H9 (cell line): Measurements from ENCODE around the gene SCD5. TPM values are rescaled to one million over a fixed set of nuclear protein-coding genes. Genes with fewer than 3 reads are reported as not detected.

ENCODE experiments used
- DNase-seq: peaks from one replicate; pipeline ENCODE4 v3.0.0-alpha.2; 2017
- H2AFZ ChIP-seq: one replicate; pipeline ENCODE4 v1.6.1; 2013; ENCODE audit warnings: mild to moderate bottlenecking, low read length, control low read depth, moderate library complexity
- H2AK5ac ChIP-seq: 2 replicates; pipeline ENCODE4 v1.6.1; 2013; ENCODE audit warnings: low read length, control low read depth, mixed read lengths; ENCODE audit not compliant: insufficient read length
- H2BK120ac ChIP-seq: one replicate; pipeline ENCODE4 v1.6.1; 2013; ENCODE audit warnings: low read depth, mild to moderate bottlenecking, low read length, control low read depth, inconsistent platforms; ENCODE audit not compliant: poor library complexity, severe bottlenecking
- H2BK12ac ChIP-seq: 2 replicates; pipeline ENCODE4 v1.6.1; 2013; ENCODE audit warnings: low read length, control low read depth, mixed read lengths, low read depth; ENCODE audit not compliant: insufficient read length
- H2BK15ac ChIP-seq: 2 replicates; pipeline ENCODE4 v1.6.1; 2013; ENCODE audit warnings: low read depth, low read length, control low read depth
- H2BK20ac ChIP-seq: one replicate; pipeline ENCODE4 v1.6.1; 2013; ENCODE audit warnings: low read depth, mild to moderate bottlenecking, low read length, control low read depth, inconsistent platforms; ENCODE audit not compliant: poor library complexity, severe bottlenecking
- H2BK5ac ChIP-seq: 2 replicates; pipeline ENCODE4 v1.6.1; 2013; ENCODE audit warnings: low read length, control low read depth, mixed read lengths; ENCODE audit not compliant: insufficient read length
- H3K14ac ChIP-seq: 2 replicates; pipeline ENCODE4 v1.6.1; 2013; ENCODE audit warnings: low read length, control low read depth; ENCODE audit not compliant: insufficient read depth
- H3K18ac ChIP-seq: 2 replicates; pipeline ENCODE4 v1.6.1; 2013; ENCODE audit warnings: low read depth, mild to moderate bottlenecking, mixed read lengths, low read length, control low read depth; ENCODE audit not compliant: insufficient read length
- H3K23ac ChIP-seq: 2 replicates; pipeline ENCODE4 v1.6.1; 2013; ENCODE audit warnings: low read length, control low read depth, mixed read lengths, low read depth; ENCODE audit not compliant: insufficient read length
- H3K23me2 ChIP-seq: 2 replicates; pipeline ENCODE4 v1.6.1; 2013; ENCODE audit warnings: low read depth, mild to moderate bottlenecking, mixed read lengths, low read length, control low read depth; ENCODE audit not compliant: insufficient read length, poor library complexity, severe bottlenecking
- H3K27ac ChIP-seq: 2 replicates; pipeline ENCODE4 v1.5.1; 2013; ENCODE audit warnings: low read length, control low read depth, mixed read lengths, low read depth; ENCODE audit not compliant: insufficient read length
- H3K27me3 ChIP-seq: 2 replicates; pipeline ENCODE4 v1.6.1; 2013; ENCODE audit warnings: low read length, control low read depth, inconsistent platforms; ENCODE audit not compliant: insufficient read depth
- H3K4ac ChIP-seq: 2 replicates; pipeline ENCODE4 v1.6.1; 2013; ENCODE audit warnings: low read depth, mild to moderate bottlenecking, control low read depth, inconsistent platforms, low read length, moderate library complexity
- H3K4me1 ChIP-seq: 2 replicates; pipeline ENCODE4 v1.6.1; 2013; ENCODE audit warnings: low read length, control low read depth, inconsistent platforms; ENCODE audit not compliant: insufficient read depth
- H3K4me2 ChIP-seq: 2 replicates; pipeline ENCODE4 v1.6.1; 2013; ENCODE audit warnings: low read length, control low read depth, mixed read lengths; ENCODE audit not compliant: insufficient read length, insufficient read depth
- H3K56ac ChIP-seq: 2 replicates; pipeline ENCODE4 v1.6.1; 2013; ENCODE audit warnings: low read depth, mild to moderate bottlenecking, mixed read lengths, low read length, control low read depth; ENCODE audit not compliant: insufficient read length
- H3K79me1 ChIP-seq: 2 replicates; pipeline ENCODE4 v1.6.1; 2013; ENCODE audit warnings: low read depth, mild to moderate bottlenecking, moderate library complexity, low read length, control low read depth, inconsistent platforms; ENCODE audit not compliant: insufficient read depth, poor library complexity, severe bottlenecking
- H3K79me2 ChIP-seq: 2 replicates; pipeline ENCODE4 v1.6.1; 2013; ENCODE audit warnings: low read length, control low read depth, inconsistent platforms; ENCODE audit not compliant: insufficient read depth
- H3K9ac ChIP-seq: 2 replicates; pipeline ENCODE4 v1.6.1; 2013; ENCODE audit warnings: low read length, control low read depth, mixed read lengths; ENCODE audit not compliant: insufficient read length; ENCODE audit errors: extremely low read depth
- H3K9me3 ChIP-seq: one replicate; pipeline ENCODE4 v1.6.1; 2013; ENCODE audit warnings: low read depth, low read length, inconsistent platforms; ENCODE audit not compliant: control insufficient read depth
- H3T11ph ChIP-seq: one replicate; pipeline ENCODE4 v1.6.1; 2013; ENCODE audit warnings: mild to moderate bottlenecking, low read length, control low read depth, inconsistent platforms
- H4K20me1 ChIP-seq: one replicate; pipeline ENCODE4 v1.6.1; 2013; ENCODE audit not compliant: control insufficient read depth, insufficient read length, insufficient read depth
- H4K5ac ChIP-seq: 2 replicates; pipeline ENCODE4 v1.6.1; 2013; ENCODE audit warnings: low read depth, mild to moderate bottlenecking, mixed read lengths, low read length, control low read depth; ENCODE audit not compliant: insufficient read length
- H4K8ac ChIP-seq: replicated peaks from 2 replicates; pipeline ENCODE4 v1.6.1; 2013; ENCODE audit warnings: low read length, control low read depth, mixed read lengths, low read depth; ENCODE audit not compliant: insufficient read length
- H4K91ac ChIP-seq: 2 replicates; pipeline ENCODE4 v1.6.1; 2013; ENCODE audit warnings: low read depth, mild to moderate bottlenecking, moderate library complexity, mixed read lengths, low read length, control low read depth; ENCODE audit not compliant: insufficient read length
- H3K27ac Mint-ChIP-seq, 3 experiments: 2 replicates in 2 of 3; 3 replicates in 1 of 3; pipeline ENCODE4 v1.8.0; 2020 to 2021; ENCODE audit warnings: mixed read lengths in 3 of 3, mild to moderate bottlenecking in 1 of 3, moderate library complexity in 1 of 3
- H3K27me3 Mint-ChIP-seq: 2 replicates; pipeline ENCODE4 v1.8.0; 2021; ENCODE audit warnings: low read depth, mild to moderate bottlenecking, moderate library complexity, mixed read lengths
- H3K36me3 Mint-ChIP-seq, 3 experiments: 2 replicates in 2 of 3; 3 replicates in 1 of 3; pipeline ENCODE4 v1.8.0; 2020 to 2021; ENCODE audit warnings: low read depth in 3 of 3, mixed read lengths in 3 of 3; ENCODE audit not compliant: insufficient read depth in 1 of 3
- H3K4me1 Mint-ChIP-seq, 2 experiments: 2 replicates each; pipeline ENCODE4 v1.8.0; 2020; ENCODE audit warnings: mixed read lengths in 2 of 2
- H3K4me3 Mint-ChIP-seq, 2 experiments: 2 replicates in 1 of 2; 3 replicates in 1 of 2; pipeline ENCODE4 v1.8.0; 2020 to 2021; ENCODE audit warnings: mild to moderate bottlenecking in 2 of 2, mixed read lengths in 2 of 2, moderate library complexity in 1 of 2
- H3K9me3 Mint-ChIP-seq, 2 experiments: 2 replicates in 1 of 2; 3 replicates in 1 of 2; pipeline ENCODE4 v1.8.0; 2020; ENCODE audit warnings: mild to moderate bottlenecking in 2 of 2, mixed read lengths in 2 of 2, moderate library complexity in 1 of 2
- CTCF ChIP-seq: fragments of 200-600 bp; sonication (generic); conservative IDR thresholded peaks from 3 replicates; pipeline ENCODE4 v1.8.0; 2021; ENCODE audit warnings: antibody characterized with exemption, mild to moderate bottlenecking
- WGBS: extraction: QIAGEN DNeasy Blood & Tissue Kit; methylation state at CpG from one replicate; pipeline ENCODE4 v1.1.7; 2013; ENCODE audit warnings: missing lambda C conversion rate, low lambda C conversion rate, mixed read lengths; ENCODE audit not compliant: insufficient read length; ENCODE audit errors: extremely low coverage; 5-methylcytosine and 5-hydroxymethylcytosine counted together
- total RNA-seq: library from RNA; stranded (reverse); gene quantifications from 2 replicates; pipeline ENCODE4 v1.2.1, GENCODE V29; 2021

SCD5 gene
- total RNA-seq, 1 experiment from 2014 or later = 0.68 TPM

DNA sequence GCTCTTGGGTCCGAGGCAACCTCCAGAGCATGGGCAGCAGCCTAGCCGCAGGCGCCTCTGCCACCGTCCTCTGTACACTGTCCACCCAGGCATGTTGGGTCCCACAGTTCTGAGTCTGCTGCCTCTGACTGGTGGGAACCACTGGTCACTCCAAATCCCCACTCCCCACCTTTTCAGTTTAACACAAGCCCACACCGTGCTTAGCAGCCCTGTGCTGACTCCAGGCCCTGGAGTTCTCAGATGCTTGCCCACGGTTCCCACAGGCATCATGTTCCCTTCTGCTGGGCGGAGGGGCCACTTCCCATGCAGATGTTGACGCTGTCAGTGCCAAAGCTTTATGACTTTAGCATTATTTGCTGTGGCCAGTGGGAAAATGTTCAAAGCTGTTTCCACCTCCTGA is 104.5 kb downstream of the SCD5 start:
- WGBS = no CpG with 5 or more reads among the region's 8 CpGs
- H2BK15ac ChIP-seq = no peak overlapping the region

More for the DNA sequence above, 104.5 kb downstream of the SCD5 start:
- peaks cover 5% of the 10 kb centered on the region; the same call in 1 of the 2 replicates for H3K4me1 ChIP-seq
- no peaks in the 10 kb centered on the region for H3K27me3 ChIP-seq
- H3K79me2 ChIP-seq = no peaks in the 10 kb centered on the region
- no peak for DNase-seq
- no peak overlapping the region for H3K14ac ChIP-seq
- H4K20me1 ChIP-seq = no peaks in the 10 kb centered on the region
- no peak overlapping the region for H3K27ac Mint-ChIP-seq
- H2AK5ac ChIP-seq = no peak overlapping the region
- no peaks in the 10 kb centered on the region for H3K9me3 ChIP-seq
- H3K4me3 Mint-ChIP-seq = no peak overlapping the region
- H3K36me3 Mint-ChIP-seq = no peaks in the 10 kb centered on the region
- no peak overlapping the region for H3K18ac ChIP-seq
- H2BK120ac ChIP-seq = no peak overlapping the region
- H2AFZ ChIP-seq = no peak overlapping the region
- H4K8ac ChIP-seq = no peak overlapping the region
- H2BK12ac ChIP-seq = no peak overlapping the region
- no peak overlapping the region for H4K91ac ChIP-seq
- no peak overlapping the region for H3K56ac ChIP-seq
- H3K9ac ChIP-seq = no peak overlapping the region
- H3K23ac ChIP-seq = no peak overlapping the region
- H3K27me3 Mint-ChIP-seq = peaks cover 19% of the 10 kb centered on the region
- no peak overlapping the region for H3K4ac ChIP-seq
- no peak overlapping the region for H4K5ac ChIP-seq
- no peaks in the 10 kb centered on the region for H3K9me3 Mint-ChIP-seq
- no peak overlapping the region for H3K27ac ChIP-seq
- no peaks in the 10 kb centered on the region for H3K79me1 ChIP-seq
- no peak overlapping the region for H2BK5ac ChIP-seq
- TF ChIP-seq CTCF = no peak
- H2BK20ac ChIP-seq = no peak overlapping the region
- no peaks in the 10 kb centered on the region for H3K23me2 ChIP-seq
- peaks cover 16 to 19% of the 10 kb centered on the region in 2 experiments for H3K4me1 Mint-ChIP-seq
- no peak overlapping the region for H3K4me2 ChIP-seq
- no peak overlapping the region for H3T11ph ChIP-seq
